Breast epithelium (tissue), 4 donors: ENCODE data around the gene SRRM3. TPM values are rescaled to one million over a fixed set of nuclear protein-coding genes. Genes with fewer than 3 reads are reported as not detected.
"Not testable (repeated sequence)": the region's sequence is repeated elsewhere in the genome, so short reads cannot be mapped to it uniquely, and the experiment has no call there.

Experiments
- DNase-seq, 2 donors: peaks; one replicate each; pipeline ENCODE4 v3.0.0-alpha.2; 2019; ENCODE audit warnings: low spot score in 2 of 2
- H3K27ac ChIP-seq, 2 donors: fragments of 200-600 bp; sonication (generic) in 1 of 2; one replicate each; pipeline ENCODE4 v1.5.1; 2016 to 2019; ENCODE audit warnings: mild to moderate bottlenecking in 1 of 2
- H3K27me3 ChIP-seq, 2 donors: fragments of 200-600 bp; sonication (generic) in 1 of 2; one replicate each; pipeline versions ENCODE4 v1.5.1 to v1.6.0; 2017 to 2019; ENCODE audit warnings: control low read depth in 1 of 2, mild to moderate bottlenecking in 1 of 2
- H3K36me3 ChIP-seq: fragments of 200-600 bp; one replicate; pipeline ENCODE4 v1.5.1; 2019
- H3K4me1 ChIP-seq, 2 donors: fragments of 200-600 bp; sonication (generic); one replicate each; pipeline ENCODE4 v1.5.1; 2016 to 2019; ENCODE audit warnings: control low read depth in 1 of 2
- H3K4me3 ChIP-seq, 3 donors: fragments of 200-600 bp; sonication (generic); 1 replicate in 2 of 3; 2 replicates in 1 of 3; pipeline ENCODE4 v1.5.1; 2016 to 2019; ENCODE audit warnings: mild to moderate bottlenecking in 3 of 3, moderate library complexity in 2 of 3
- H3K9me3 ChIP-seq, 2 donors: fragments of 200-600 bp; sonication (generic) in 1 of 2; one replicate each; pipeline ENCODE4 v1.5.1; 2016 to 2019; ENCODE audit warnings: control low read depth in 1 of 2
- POLR2A ChIP-seq: fragments of 450-650 bp; IDR thresholded peaks from one replicate; pipeline ENCODE4 v1.6.1; 2016; ENCODE audit warnings: antibody characterized with exemption, mild to moderate bottlenecking, moderate library complexity
- POLR2AphosphoS5 ChIP-seq, 3 donors: sonication (generic); formaldehyde crosslinking; IDR thresholded peaks; one replicate each; pipeline ENCODE4 v1.6.1; 2017; ENCODE audit warnings: antibody characterized with exemption in 3 of 3
- intact Hi-C: fragments of 100-400 bp; cut with DNase I; formaldehyde crosslinking; loops from one replicate; pipeline ENCODE4 v1.15.1; 2023; ENCODE audit warnings: low total_unique reads
- total RNA-seq, 3 donors: library from RNA; depleted of rRNA; stranded (reverse); fragments of >200 nt; gene quantifications; one replicate each; pipeline ENCODE4 v1.1.0, GENCODE V29; 2016
- TF ChIP-seq, protein P1 (sequence below), 3 donors: fragments of 450-650 bp; IDR thresholded peaks; one replicate each; pipeline ENCODE4 v1.5.1; 2016 to 2017; ENCODE audit warnings: antibody characterized with exemption in 3 of 3, mild to moderate bottlenecking in 3 of 3, moderate library complexity in 3 of 3

SRRM3 gene
- total RNA-seq, 3 donors from 2014 or later, result 3.4 to 7.9 (median 3.4) TPM

DNA sequence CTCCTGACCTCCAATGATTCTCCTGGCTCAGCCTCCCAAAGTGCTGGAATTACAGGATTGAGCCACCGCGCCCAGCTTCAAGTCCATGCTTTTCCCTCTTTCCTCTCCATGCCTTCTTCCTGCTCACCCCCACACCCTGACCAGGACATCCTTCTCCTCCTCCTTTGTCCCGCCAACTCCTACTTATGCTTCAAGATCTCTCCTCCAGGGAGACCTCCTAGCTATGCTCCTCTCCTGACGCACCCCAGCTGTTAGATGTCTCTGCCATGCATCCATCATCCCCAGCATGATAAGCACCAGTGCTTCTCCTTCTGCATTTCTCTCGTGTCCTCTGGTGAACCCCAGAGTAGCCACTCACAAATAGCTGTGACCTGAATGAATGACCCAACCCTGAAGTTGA is 21.1 kb downstream of the SRRM3 start:
- intact Hi-C loops, result no loop called here
- TF ChIP-seq, protein P1, sequence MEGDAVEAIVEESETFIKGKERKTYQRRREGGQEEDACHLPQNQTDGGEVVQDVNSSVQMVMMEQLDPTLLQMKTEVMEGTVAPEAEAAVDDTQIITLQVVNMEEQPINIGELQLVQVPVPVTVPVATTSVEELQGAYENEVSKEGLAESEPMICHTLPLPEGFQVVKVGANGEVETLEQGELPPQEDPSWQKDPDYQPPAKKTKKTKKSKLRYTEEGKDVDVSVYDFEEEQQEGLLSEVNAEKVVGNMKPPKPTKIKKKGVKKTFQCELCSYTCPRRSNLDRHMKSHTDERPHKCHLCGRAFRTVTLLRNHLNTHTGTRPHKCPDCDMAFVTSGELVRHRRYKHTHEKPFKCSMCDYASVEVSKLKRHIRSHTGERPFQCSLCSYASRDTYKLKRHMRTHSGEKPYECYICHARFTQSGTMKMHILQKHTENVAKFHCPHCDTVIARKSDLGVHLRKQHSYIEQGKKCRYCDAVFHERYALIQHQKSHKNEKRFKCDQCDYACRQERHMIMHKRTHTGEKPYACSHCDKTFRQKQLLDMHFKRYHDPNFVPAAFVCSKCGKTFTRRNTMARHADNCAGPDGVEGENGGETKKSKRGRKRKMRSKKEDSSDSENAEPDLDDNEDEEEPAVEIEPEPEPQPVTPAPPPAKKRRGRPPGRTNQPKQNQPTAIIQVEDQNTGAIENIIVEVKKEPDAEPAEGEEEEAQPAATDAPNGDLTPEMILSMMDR (IDR thresholded peaks at IDR 0.05), result no peak
- TF ChIP-seq POLR2AphosphoS5 (IDR thresholded peaks at IDR 0.05), result no peak
- TF ChIP-seq POLR2A, result no peak
- Histone ChIP-seq H3K27ac (no peak overlapping the region), H3K4me1 (no peaks in the 10 kb centered on the region), H3K9me3 (no peaks in the 10 kb centered on the region), H3K36me3 (no peaks in the 10 kb centered on the region), H3K27me3 (peaks cover 0 to 43% of the 10 kb centered on the region in 2 donors), H3K4me3 (no peak overlapping the region)
- DNase-seq, result no peak

DNA sequence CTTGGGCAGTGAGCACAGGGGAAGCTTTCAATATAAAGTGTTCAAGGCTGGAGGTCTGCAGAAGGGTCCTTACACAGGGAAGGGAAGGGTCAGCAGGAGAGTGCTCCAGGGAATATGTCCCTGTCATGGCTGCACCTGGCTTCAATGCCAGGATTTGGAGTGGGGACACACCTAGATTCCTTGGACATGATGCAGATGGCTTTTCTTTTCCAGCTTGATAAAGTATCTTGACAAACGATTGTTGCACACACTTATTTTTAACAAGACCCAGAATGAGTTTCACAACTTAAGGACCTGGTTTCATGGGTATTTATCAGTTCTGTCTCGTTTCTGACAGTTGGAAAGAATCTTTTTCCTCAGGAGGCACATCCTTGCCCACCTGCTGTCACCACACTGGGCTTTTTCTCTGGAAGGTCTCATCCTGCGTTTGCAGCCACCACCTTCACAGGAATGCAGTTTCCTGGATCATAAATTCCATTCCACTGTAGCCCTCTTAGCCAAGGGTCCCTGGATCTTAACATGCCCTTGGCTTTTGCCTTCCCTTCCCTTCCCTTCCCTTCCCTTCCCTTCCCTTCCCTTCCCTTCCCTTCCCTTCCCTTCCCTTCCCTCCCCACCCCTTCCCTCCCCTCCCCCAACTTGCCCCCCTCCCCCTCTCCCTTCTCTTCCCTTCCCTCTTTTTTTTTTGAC is 21.7 kb downstream of the SRRM3 start:
- Histone ChIP-seq H3K27me3 (peaks cover 0 to 39% of the 10 kb centered on the region in 2 donors), H3K9me3 (no peaks in the 10 kb centered on the region), H3K4me1 (no peaks in the 10 kb centered on the region), H3K4me3 (no peak overlapping the region), H3K36me3 (no peaks in the 10 kb centered on the region), H3K27ac (no peak overlapping the region)
- no peak for DNase-seq
- intact Hi-C loops, result no loop called here
- TF ChIP-seq POLR2A, result no peak
- TF ChIP-seq POLR2AphosphoS5 (IDR thresholded peaks at IDR 0.05), result no peak
- TF ChIP-seq, protein P1 (IDR thresholded peaks at IDR 0.05), result no peak

DNA sequence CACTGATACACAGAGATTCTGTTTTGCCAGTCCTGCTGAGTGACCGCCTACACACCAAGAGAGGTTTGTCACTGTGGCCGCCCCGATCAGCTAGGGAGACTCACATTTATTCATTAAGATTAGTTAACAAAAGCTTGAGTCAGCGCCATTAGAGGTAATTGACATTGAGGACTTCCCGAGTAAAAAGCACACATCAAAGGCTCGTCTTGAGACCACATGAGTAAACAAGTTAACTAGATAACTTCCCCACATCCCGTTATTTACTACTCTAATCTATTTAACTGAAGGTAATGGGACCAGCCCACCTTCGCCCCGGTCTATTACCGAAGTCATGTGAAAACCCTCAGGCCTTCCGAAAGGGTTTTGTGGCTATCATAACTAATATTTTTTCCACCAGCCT is 23.0 kb downstream of the SRRM3 start:
- no peaks in the 10 kb centered on the region for H3K9me3 ChIP-seq
- H3K4me3 ChIP-seq, result no peak overlapping the region
- no peaks in the 10 kb centered on the region for H3K36me3 ChIP-seq
- TF ChIP-seq, protein P1 (IDR thresholded peaks at IDR 0.05), result no peak
- no peak for TF ChIP-seq POLR2AphosphoS5 (IDR thresholded peaks at IDR 0.05)
- TF ChIP-seq POLR2A, result no peak
- H3K4me1 ChIP-seq, result no peaks in the 10 kb centered on the region
- DNase-seq, result no peak
- intact Hi-C loops, result no loop called here
- H3K27ac ChIP-seq, result no peak overlapping the region
- peaks cover 0 to 32% of the 10 kb centered on the region in 2 donors for H3K27me3 ChIP-seq

DNA sequence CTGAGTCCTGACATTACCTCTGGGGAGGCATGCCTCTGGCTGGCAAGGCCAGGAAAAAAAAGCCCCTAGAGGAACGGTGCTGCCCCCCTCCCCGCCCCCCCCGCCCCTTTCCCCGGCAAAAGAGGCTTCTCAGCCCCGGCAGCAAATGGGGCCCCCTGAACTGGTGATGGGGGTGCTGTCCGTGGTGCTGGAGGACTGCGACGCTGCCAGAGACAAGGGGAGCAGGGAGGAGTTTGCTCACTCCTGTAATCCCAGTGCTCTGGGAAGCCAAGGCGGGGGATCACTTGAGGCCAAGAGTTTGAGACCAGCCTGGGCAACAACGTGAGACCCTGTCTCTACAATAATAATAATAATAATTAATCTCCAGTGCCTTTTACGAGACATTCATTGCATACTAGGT is 23.7 kb downstream of the SRRM3 start:
- no peaks in the 10 kb centered on the region for H3K9me3 ChIP-seq
- no peaks in the 10 kb centered on the region for H3K4me1 ChIP-seq
- H3K4me3 ChIP-seq, result no peak overlapping the region
- H3K36me3 ChIP-seq, result no peaks in the 10 kb centered on the region
- DNase-seq, result no peak
- H3K27me3 ChIP-seq, result peaks cover 0 to 29% of the 10 kb centered on the region in 2 donors
- H3K27ac ChIP-seq, result no peak overlapping the region
- intact Hi-C loops, result no loop called here
- no peak for TF ChIP-seq POLR2AphosphoS5 (IDR thresholded peaks at IDR 0.05)

DNA sequence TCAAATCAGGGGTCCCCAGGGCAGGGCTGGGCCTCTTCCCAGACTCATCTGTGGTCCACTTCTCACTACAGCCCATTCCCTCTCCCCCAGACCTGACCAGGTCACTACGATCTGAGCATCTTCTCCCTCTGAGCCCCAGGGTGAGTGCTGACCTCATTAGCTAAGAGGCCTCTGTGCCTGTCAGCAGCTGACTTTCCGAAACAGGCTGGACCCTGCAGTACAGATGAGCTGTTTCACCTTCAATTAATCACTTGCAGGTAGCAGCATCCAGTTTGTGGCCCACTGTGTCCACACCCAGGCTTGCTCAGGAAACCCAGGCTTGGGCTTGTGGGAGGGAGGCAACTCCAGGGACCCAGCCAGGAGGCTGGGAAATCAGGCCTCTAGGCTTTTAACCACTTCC is 24.3 kb downstream of the SRRM3 start:
- no peak overlapping the region for H3K4me3 ChIP-seq
- H3K4me1 ChIP-seq, result no peaks in the 10 kb centered on the region
- TF ChIP-seq, protein P1 (IDR thresholded peaks at IDR 0.05), result no peak
- no peak for TF ChIP-seq POLR2AphosphoS5 (IDR thresholded peaks at IDR 0.05)
- no peak for TF ChIP-seq POLR2A
- H3K36me3 ChIP-seq, result no peaks in the 10 kb centered on the region
- no peak overlapping the region for H3K27ac ChIP-seq
- DNase-seq, result no peak
- no peaks in the 10 kb centered on the region for H3K9me3 ChIP-seq
- H3K27me3 ChIP-seq, result peaks cover 0 to 28% of the 10 kb centered on the region in 2 donors
- intact Hi-C loops, result no loop called here

DNA sequence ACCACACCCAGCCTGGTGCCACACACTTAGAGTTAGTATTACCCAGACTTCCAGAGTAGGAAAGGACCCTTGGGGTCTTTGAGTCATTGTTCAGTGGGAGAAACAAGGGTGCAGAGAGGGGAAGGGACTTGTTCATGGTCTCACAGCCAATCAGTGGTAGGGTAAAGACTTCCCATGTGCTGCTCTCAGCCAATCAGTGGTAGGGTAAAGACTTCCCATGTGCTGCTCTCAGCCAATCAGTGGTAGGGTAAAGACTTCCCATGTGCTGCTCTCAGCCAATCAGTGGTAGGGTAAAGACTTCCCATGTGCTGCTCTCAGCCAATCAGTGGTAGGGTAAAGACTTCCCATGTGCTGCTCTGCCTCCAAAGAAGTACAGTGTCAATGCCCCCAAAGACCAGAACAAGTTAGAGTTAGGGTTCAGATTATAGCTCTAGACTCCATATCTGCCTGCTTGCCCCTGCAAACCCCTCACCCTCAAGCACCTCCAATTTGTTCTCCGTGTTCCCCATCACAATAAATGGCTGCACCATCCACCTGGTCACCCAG is 25.3 kb downstream of the SRRM3 start:
- H3K36me3 ChIP-seq, DNase-seq, H3K27ac ChIP-seq, H3K9me3 ChIP-seq, H3K4me3 ChIP-seq, H3K4me1 ChIP-seq, intact Hi-C loops: not testable (repeated sequence)
- H3K27me3 ChIP-seq, result peaks cover 0 to 38% of the 10 kb centered on the region in 2 donors
